Mesenchymal stem cell (in vitro differentiated cells and primary cell): ENCODE results near the gene CBLB.

ENCODE experiments used
- DNase-seq: peaks from one replicate; pipeline ENCODE4 v3.0.0-alpha.2; 2013
- H2AFZ ChIP-seq: one replicate; pipeline ENCODE4 v1.6.1; 2013; ENCODE audit warnings: low read depth, mild to moderate bottlenecking, control low read depth, inconsistent platforms, low read length, moderate library complexity
- H2AK5ac ChIP-seq: 2 replicates; pipeline ENCODE4 v1.6.1; 2013; ENCODE audit warnings: low read length, moderate library complexity, mild to moderate bottlenecking, inconsistent platforms; ENCODE audit not compliant: severe bottlenecking
- H2BK120ac ChIP-seq: one replicate; pipeline ENCODE4 v1.6.1; 2013; ENCODE audit warnings: low read depth, mild to moderate bottlenecking, inconsistent platforms, low read length, moderate library complexity
- H2BK12ac ChIP-seq, 2 experiments: one replicate each; pipeline ENCODE4 v1.6.1; 2013; ENCODE audit warnings: inconsistent platforms in 2 of 2, low read length in 2 of 2, mild to moderate bottlenecking in 2 of 2, moderate library complexity in 2 of 2, control low read depth in 1 of 2
- H2BK15ac ChIP-seq: one replicate; pipeline ENCODE4 v1.6.1; 2013; ENCODE audit warnings: mild to moderate bottlenecking, low read depth, inconsistent platforms; ENCODE audit not compliant: poor library complexity, severe bottlenecking
- H2BK5ac ChIP-seq: 2 replicates; pipeline ENCODE4 v1.6.1; 2013; ENCODE audit warnings: low read depth, mild to moderate bottlenecking, low read length, control low read depth, inconsistent platforms; ENCODE audit not compliant: poor library complexity, severe bottlenecking
- H3K14ac ChIP-seq, 2 experiments: one replicate each; pipeline ENCODE4 v1.6.1; 2013; ENCODE audit warnings: inconsistent platforms in 2 of 2, low read length in 2 of 2, control low read depth in 1 of 2, mild to moderate bottlenecking in 1 of 2, moderate library complexity in 1 of 2
- H3K18ac ChIP-seq, 2 experiments: one replicate each; pipeline ENCODE4 v1.6.1; 2013; ENCODE audit warnings: inconsistent platforms in 2 of 2, low read length in 2 of 2, control low read depth in 1 of 2, low read depth in 1 of 2, mild to moderate bottlenecking in 1 of 2
- H3K23ac ChIP-seq, 2 experiments: one replicate each; pipeline ENCODE4 v1.6.1; 2013; ENCODE audit warnings: inconsistent platforms in 2 of 2, low read length in 2 of 2, mild to moderate bottlenecking in 2 of 2, moderate library complexity in 2 of 2, control low read depth in 1 of 2
- H3K27ac ChIP-seq: 2 replicates; pipeline ENCODE4 v1.5.1; 2013; ENCODE audit warnings: mild to moderate bottlenecking, moderate library complexity, low read length, control low read depth, inconsistent platforms; ENCODE audit not compliant: poor library complexity, severe bottlenecking
- H3K27me3 ChIP-seq, 2 experiments: 2 replicates each; pipeline versions ENCODE4 v1.6.1 to v1.7.0; 2013; ENCODE audit warnings: low read length in 2 of 2, mild to moderate bottlenecking in 2 of 2, moderate library complexity in 2 of 2, control low read depth in 1 of 2, inconsistent platforms in 1 of 2; ENCODE audit not compliant: control insufficient read depth in 1 of 2, insufficient read depth in 1 of 2
- H3K36me3 ChIP-seq, 2 experiments: 2 replicates each; pipeline versions ENCODE4 v1.6.1 to v1.7.0; 2013; ENCODE audit warnings: low read length in 2 of 2, control low read depth in 1 of 2, inconsistent platforms in 1 of 2, low read depth in 1 of 2, mild to moderate bottlenecking in 1 of 2; ENCODE audit not compliant: insufficient read depth in 2 of 2, control insufficient read depth in 1 of 2
- H3K4ac ChIP-seq, 2 experiments: one replicate each; pipeline ENCODE4 v1.6.1; 2013; ENCODE audit warnings: inconsistent platforms in 2 of 2, low read length in 2 of 2, mild to moderate bottlenecking in 2 of 2, moderate library complexity in 2 of 2, control low read depth in 1 of 2, low read depth in 1 of 2
- H3K4me1 ChIP-seq: 2 replicates; pipeline ENCODE4 v1.6.1; 2013; ENCODE audit warnings: low read depth, low read length, control low read depth; ENCODE audit not compliant: control insufficient read depth, insufficient read depth
- H3K4me2 ChIP-seq: 2 replicates; pipeline ENCODE4 v1.6.1; 2013; ENCODE audit warnings: low read length, mild to moderate bottlenecking, inconsistent platforms; ENCODE audit not compliant: poor library complexity, severe bottlenecking
- H3K4me3 ChIP-seq, 2 experiments: 2 replicates each; pipeline versions ENCODE4 v1.5.1 to v1.7.0; 2013; ENCODE audit warnings: low read length in 2 of 2, mild to moderate bottlenecking in 2 of 2, control low read depth in 1 of 2, low read depth in 1 of 2; ENCODE audit not compliant: insufficient read depth in 1 of 2
- H3K79me1 ChIP-seq: replicated peaks from 2 replicates; pipeline ENCODE4 v1.6.1; 2013; ENCODE audit warnings: mild to moderate bottlenecking, control low read depth, low read length, inconsistent platforms; ENCODE audit not compliant: poor library complexity, severe bottlenecking
- H3K9ac ChIP-seq: 2 replicates; pipeline ENCODE4 v1.7.0; 2013; ENCODE audit warnings: mild to moderate bottlenecking, low read length, moderate library complexity
- H3K9me3 ChIP-seq: 2 replicates; pipeline ENCODE4 v1.7.0; 2013; ENCODE audit warnings: mild to moderate bottlenecking, low read length; ENCODE audit not compliant: control insufficient read depth
- H4K8ac ChIP-seq: one replicate; pipeline ENCODE4 v1.6.1; 2013; ENCODE audit warnings: inconsistent platforms, mild to moderate bottlenecking, low read length, moderate library complexity
- H4K91ac ChIP-seq: one replicate; pipeline ENCODE4 v1.6.1; 2013; ENCODE audit warnings: mild to moderate bottlenecking, low read length, inconsistent platforms
- WGBS: methylation state at CpG from one replicate; pipeline ENCODE4 v1.1.7; 2013; ENCODE audit warnings: mixed read lengths; 5-methylcytosine and 5-hydroxymethylcytosine counted together

Gene CBLB

DNA sequence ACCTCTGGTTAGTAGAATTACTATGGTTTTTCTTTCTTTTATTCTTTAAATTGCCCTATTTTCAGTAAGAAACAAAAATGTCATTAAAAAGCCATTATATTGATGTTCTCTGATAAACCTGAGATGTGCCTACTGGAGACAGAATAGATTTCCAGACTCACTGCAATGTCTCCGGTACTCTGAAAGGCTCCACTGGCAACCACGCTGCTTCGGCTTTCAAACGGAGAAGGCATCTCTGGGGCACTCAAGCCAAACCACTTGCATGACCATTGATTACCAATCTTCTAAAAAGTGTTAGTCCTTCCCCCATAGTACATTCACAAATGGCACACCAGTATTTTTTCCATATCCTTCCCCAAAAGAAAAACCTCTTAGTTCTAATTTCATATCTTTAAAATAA lies 82.6 kb downstream of the CBLB start:
- Histone ChIP-seq H2BK15ac (no peak overlapping the region), H3K79me1 (peaks cover 21% of the 10 kb centered on the region), H2BK5ac (no peak overlapping the region), H2AFZ (no peak overlapping the region), H3K36me3 (peaks cover 0 to 1% of the 10 kb centered on the region in 2 experiments), H3K14ac (no peak overlapping the region), H3K23ac (no peak overlapping the region), H3K4me1 (peaks cover 3% of the 10 kb centered on the region), H4K91ac (no peak overlapping the region), H3K9ac (no peak overlapping the region), H3K27ac (no peak overlapping the region), H3K4me2 (no peak overlapping the region), H3K4ac (no peak overlapping the region), H3K4me3 (no peak overlapping the region), H4K8ac (peak overlapping the region; percentile 75), H2AK5ac (no peak overlapping the region), H3K18ac (peak overlapping the region in 1 of 2 experiments; percentile 14), H2BK12ac (no peak overlapping the region), H3K27me3 (no peaks in the 10 kb centered on the region), H2BK120ac (no peak overlapping the region), H3K9me3 (no peaks in the 10 kb centered on the region)
- 96% methylated on average over 4 of the region's 4 CpGs for WGBS
- DNase-seq: no peak

DNA sequence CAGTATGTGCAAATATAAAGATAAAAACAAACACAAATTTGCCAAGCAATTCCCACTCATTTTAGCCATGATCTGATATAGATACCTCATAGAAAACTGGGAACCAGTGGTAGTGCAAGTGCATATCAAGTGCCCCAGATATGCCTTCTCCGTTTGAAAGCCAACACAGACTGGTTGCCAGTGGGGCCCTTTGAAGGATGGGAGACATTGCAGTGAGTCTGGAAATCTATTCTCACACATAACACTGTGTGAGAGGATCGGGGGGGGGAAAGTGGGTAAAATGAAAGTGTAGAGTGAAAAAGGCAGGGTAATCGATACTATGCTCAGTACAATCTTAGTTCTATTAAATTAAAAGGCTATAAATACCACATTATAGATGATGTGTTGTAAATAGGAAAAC lies 83.0 kb downstream of the CBLB start:
- no peak overlapping the region for H3K18ac ChIP-seq
- no peak overlapping the region for H3K4ac ChIP-seq
- H3K27ac ChIP-seq: no peak overlapping the region
- no peak overlapping the region for H3K4me2 ChIP-seq
- peaks cover 21% of the 10 kb centered on the region for H3K79me1 ChIP-seq
- no peak overlapping the region for H4K8ac ChIP-seq
- H4K91ac ChIP-seq: no peak overlapping the region
- H2AFZ ChIP-seq: no peak overlapping the region
- no peaks in the 10 kb centered on the region for H3K27me3 ChIP-seq
- DNase-seq: no peak
- H2BK5ac ChIP-seq: no peak overlapping the region
- no peak overlapping the region for H2BK15ac ChIP-seq
- H3K9me3 ChIP-seq: no peaks in the 10 kb centered on the region
- peaks cover 0 to 5% of the 10 kb centered on the region in 2 experiments for H3K36me3 ChIP-seq
- no peak overlapping the region for H3K9ac ChIP-seq
- no peak overlapping the region for H2BK120ac ChIP-seq
- H3K4me1 ChIP-seq: peaks cover 3% of the 10 kb centered on the region
- WGBS: 80% methylated on average over 1 of the region's 3 CpGs
- H3K14ac ChIP-seq: no peak overlapping the region
- H3K23ac ChIP-seq: no peak overlapping the region
- H2AK5ac ChIP-seq: no peak overlapping the region
- H3K4me3 ChIP-seq: no peak overlapping the region
- H2BK12ac ChIP-seq: no peak overlapping the region

DNA sequence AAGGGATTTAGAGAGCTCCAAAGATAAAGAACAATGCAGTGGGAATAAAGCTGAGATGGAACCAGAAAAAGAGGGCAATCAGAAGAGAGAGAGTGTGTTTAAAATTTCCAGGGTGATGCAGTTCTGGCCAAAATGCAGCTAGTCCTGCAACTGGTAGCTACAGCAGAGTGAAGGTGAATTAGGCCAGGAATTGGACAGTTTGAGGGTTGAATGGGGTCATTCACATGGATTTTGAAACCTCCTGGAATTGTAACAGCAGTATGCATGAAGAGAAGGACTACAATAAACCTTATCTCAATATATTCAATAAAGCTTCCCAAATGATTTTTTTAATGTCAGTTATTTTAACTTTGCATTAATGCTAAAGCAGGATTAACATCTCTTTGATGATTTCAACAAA lies 85.2 kb downstream of the CBLB start:
- no peak for DNase-seq
- Histone ChIP-seq H2AK5ac (no peak overlapping the region), H2BK12ac (no peak overlapping the region), H3K18ac (no peak overlapping the region), H3K27ac (no peak overlapping the region), H4K91ac (no peak overlapping the region), H3K27me3 (no peaks in the 10 kb centered on the region), H3K23ac (no peak overlapping the region), H3K4me1 (no peaks in the 10 kb centered on the region), H2BK15ac (no peak overlapping the region), H3K9me3 (no peaks in the 10 kb centered on the region), H2BK5ac (no peak overlapping the region), H3K9ac (no peak overlapping the region), H3K4me3 (no peak overlapping the region), H3K4me2 (no peak overlapping the region), H3K4ac (peak overlapping the region in 1 of 2 experiments; percentile 26), H2AFZ (no peak overlapping the region), H3K14ac (no peak overlapping the region), H4K8ac (no peak overlapping the region), H3K36me3 (peaks cover 0 to 5% of the 10 kb centered on the region in 2 experiments), H3K79me1 (peaks cover 16% of the 10 kb centered on the region), H2BK120ac (no peak overlapping the region)

DNA sequence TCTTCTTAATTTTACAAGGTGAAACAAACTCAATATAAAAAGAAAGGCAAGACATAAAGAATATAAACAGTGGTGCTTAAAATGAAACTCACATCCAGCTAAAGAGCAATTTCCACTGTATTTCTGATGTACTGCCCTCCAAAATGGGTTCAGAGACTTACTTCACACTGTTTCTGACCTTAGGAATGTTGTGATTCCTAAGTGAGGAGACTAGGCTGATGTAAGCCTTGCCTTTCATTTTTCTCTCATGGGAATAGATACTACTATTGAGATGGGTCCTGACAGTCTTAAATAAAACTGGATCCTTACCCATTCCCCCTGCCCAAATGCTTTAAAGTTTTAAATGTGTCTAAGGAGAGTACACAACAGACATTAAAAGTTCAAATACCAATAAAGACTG lies 86.9 kb downstream of the CBLB start:
- Histone ChIP-seq H3K4ac (no peak overlapping the region), H3K14ac (no peak overlapping the region), H2BK5ac (no peak overlapping the region), H3K4me3 (no peak overlapping the region), H3K18ac (no peak overlapping the region), H2BK15ac (no peak overlapping the region), H3K79me1 (peaks cover 15% of the 10 kb centered on the region), H3K27ac (no peak overlapping the region), H3K27me3 (no peaks in the 10 kb centered on the region), H4K91ac (no peak overlapping the region), H2BK120ac (no peak overlapping the region), H3K4me1 (no peaks in the 10 kb centered on the region), H3K9ac (no peak overlapping the region), H4K8ac (no peak overlapping the region), H3K23ac (no peak overlapping the region), H3K9me3 (no peaks in the 10 kb centered on the region), H2BK12ac (no peak overlapping the region), H3K4me2 (no peak overlapping the region), H2AK5ac (no peak overlapping the region), H3K36me3 (peaks cover 0 to 11% of the 10 kb centered on the region in 2 experiments), H2AFZ (no peak overlapping the region)
- DNase-seq: peak; percentile 39
